H1 (cell line): ENCODE data around the gene ARL2BP. TPM values are rescaled to one million over a fixed set of nuclear protein-coding genes. Genes with fewer than 3 reads are reported as not detected.

Experiments
- CTCF ChIA-PET: fragments of 300-600 bp; sonication (Branson Sonifier 250); formaldehyde crosslinking; loops from one replicate; lab custom pipeline; 2021; ENCODE audit not compliant: partially characterized antibody; lab: Charles Lee
- POLR2A ChIA-PET: fragments of 300-600 bp; sonication (Branson Sonifier 250); formaldehyde crosslinking; loops from one replicate; lab custom pipeline; 2021; ENCODE audit warnings: inconsistent platforms; ENCODE audit not compliant: partially characterized antibody; lab: Charles Lee
- DNase-seq, 2 experiments: peaks; one replicate each; pipeline versions ENCODE4 v3.0.0 to v3.0.0-alpha.2; 2010 to 2022; ENCODE audit warnings: low spot score in 2 of 2, low read depth in 1 of 2, mixed read lengths in 1 of 2
- FAIRE-seq: peaks from 2 replicates; lab custom pipeline; 2011; peaks lifted over from hg19 to GRCh38; lab: Jason Lieb, UNC
- H2AFZ ChIP-seq: 2 replicates; pipeline ENCODE4 v1.8.1; 2012; ENCODE audit warnings: low read length, inconsistent platforms
- H2AK5ac ChIP-seq: 2 replicates; pipeline ENCODE4 v1.6.1; 2013; ENCODE audit warnings: low read depth, low read length
- H2BK120ac ChIP-seq: replicated peaks from 2 replicates; pipeline ENCODE3; 2013; ENCODE audit warnings: low read depth, low read length, inconsistent platforms
- H2BK12ac ChIP-seq: 2 replicates; pipeline ENCODE4 v1.6.1; 2013; ENCODE audit warnings: low read depth, low read length
- H2BK15ac ChIP-seq: 2 replicates; pipeline ENCODE4 v1.6.1; 2013; ENCODE audit warnings: low read length
- H2BK20ac ChIP-seq: 2 replicates; pipeline ENCODE4 v1.6.1; 2013; ENCODE audit warnings: low read length
- H2BK5ac ChIP-seq: 2 replicates; pipeline ENCODE4 v1.6.1; 2013; ENCODE audit warnings: low read depth, low read length
- H3K14ac ChIP-seq: 2 replicates; pipeline ENCODE4 v1.6.1; 2013; ENCODE audit warnings: inconsistent platforms; ENCODE audit not compliant: insufficient read length
- H3K18ac ChIP-seq: 2 replicates; pipeline ENCODE4 v1.6.1; 2013; ENCODE audit warnings: low read length; ENCODE audit errors: extremely low read depth
- H3K23ac ChIP-seq: 2 replicates; pipeline ENCODE4 v1.6.1; 2013; ENCODE audit warnings: inconsistent platforms; ENCODE audit not compliant: insufficient read length
- H3K23me2 ChIP-seq: 2 replicates; pipeline ENCODE4 v1.6.1; 2013; ENCODE audit warnings: low read depth, low read length
- H3K27ac ChIP-seq: 2 replicates; pipeline ENCODE4 v1.6.1; 2011; ENCODE audit warnings: low read depth, low read length, inconsistent platforms
- H3K27me3 ChIP-seq, 4 experiments: replicated peaks in 1 of 4; 1 replicate in 1 of 4; 2 replicates in 3 of 4; pipeline versions ENCODE4 v1.6.1 to v1.8.1; 2011 to 2013; ENCODE audit warnings: low read length in 3 of 4, mild to moderate bottlenecking in 3 of 4, inconsistent platforms in 2 of 4, mixed read lengths in 2 of 4, moderate library complexity in 1 of 4; ENCODE audit not compliant: control insufficient read depth in 3 of 4, insufficient read depth in 3 of 4; ENCODE audit errors: extremely low read depth in 1 of 4
- H3K36me3 ChIP-seq, 4 experiments: 2 replicates each; pipeline versions ENCODE4 v1.6.1 to v1.8.1; 2011 to 2013; ENCODE audit warnings: mild to moderate bottlenecking in 4 of 4, low read length in 3 of 4, moderate library complexity in 2 of 4, control low read depth in 1 of 4, inconsistent platforms in 1 of 4; ENCODE audit not compliant: insufficient read depth in 4 of 4, control insufficient read depth in 2 of 4
- H3K4ac ChIP-seq: replicated peaks from 2 replicates; pipeline ENCODE3; 2013; ENCODE audit warnings: low read length, low read depth, mixed read lengths, inconsistent platforms; ENCODE audit not compliant: insufficient read length
- H3K4me1 ChIP-seq, 4 experiments: replicated peaks in 1 of 4; 1 replicate in 1 of 4; 2 replicates in 3 of 4; pipeline versions ENCODE4 v1.6.1 to v1.8.1; 2011 to 2013; ENCODE audit warnings: low read length in 3 of 4, inconsistent platforms in 2 of 4, mixed read lengths in 1 of 4; ENCODE audit not compliant: insufficient read depth in 4 of 4, control insufficient read depth in 3 of 4
- H3K4me2 ChIP-seq, 2 experiments: 2 replicates each; pipeline versions ENCODE4 v1.6.1 to v1.8.1; 2011 to 2013; ENCODE audit warnings: low read depth in 2 of 2, low read length in 2 of 2, control low read depth in 1 of 2, inconsistent platforms in 1 of 2, mild to moderate bottlenecking in 1 of 2; ENCODE audit not compliant: insufficient read depth in 1 of 2
- H3K4me3 ChIP-seq, 4 experiments: fragments of 200-600, 300-600 bp in 1 of 4; sonication (generic), shearing (Covaris generic), sonication (Bioruptor Twin) in 1 of 4; 2 replicates each; pipeline versions ENCODE4 v1.5.1 to v1.8.1; 2011 to 2016; ENCODE audit warnings: low read length in 4 of 4, low read depth in 3 of 4, control low read depth in 2 of 4, inconsistent platforms in 2 of 4, mild to moderate bottlenecking in 2 of 4, mixed read lengths in 1 of 4, moderate library complexity in 1 of 4; ENCODE audit not compliant: insufficient read depth in 2 of 4; ENCODE audit errors: extremely low read depth in 1 of 4
- H3K56ac ChIP-seq: replicated peaks from 2 replicates; pipeline ENCODE3; 2013; ENCODE audit warnings: low read depth, mild to moderate bottlenecking, mixed read lengths, low read length, inconsistent platforms; ENCODE audit not compliant: insufficient read length
- H3K79me1 ChIP-seq: 2 replicates; pipeline ENCODE4 v1.6.1; 2013; ENCODE audit warnings: low read depth, low read length, control low read depth
- H3K79me2 ChIP-seq, 2 experiments: 2 replicates each; pipeline versions ENCODE4 v1.6.1 to v1.8.1; 2012 to 2013; ENCODE audit warnings: low read length in 2 of 2, mild to moderate bottlenecking in 2 of 2, inconsistent platforms in 1 of 2; ENCODE audit not compliant: insufficient read depth in 2 of 2, control insufficient read depth in 1 of 2
- H3K9ac ChIP-seq, 4 experiments: replicated peaks in 1 of 4; 1 replicate in 1 of 4; 2 replicates in 3 of 4; pipeline versions ENCODE4 v1.6.1 to v1.8.1; 2011 to 2013; ENCODE audit warnings: low read depth in 3 of 4, low read length in 3 of 4, control low read depth in 2 of 4, mild to moderate bottlenecking in 2 of 4, moderate library complexity in 2 of 4, inconsistent platforms in 1 of 4; ENCODE audit errors: extremely low read depth in 1 of 4
- H3K9me3 ChIP-seq, 2 experiments: 2 replicates each; pipeline versions ENCODE4 v1.6.1 to v1.8.1; 2012 to 2013; ENCODE audit warnings: mild to moderate bottlenecking in 2 of 2, moderate library complexity in 2 of 2, control low read depth in 1 of 2, inconsistent platforms in 1 of 2, low read depth in 1 of 2, low read length in 1 of 2, mixed read lengths in 1 of 2; ENCODE audit not compliant: insufficient read depth in 2 of 2
- H4K20me1 ChIP-seq, 2 experiments: replicated peaks in 1 of 2; 2 replicates each; pipeline versions ENCODE3 to v1.8.1; 2011 to 2013; ENCODE audit warnings: inconsistent platforms in 2 of 2, low read length in 2 of 2, mild to moderate bottlenecking in 1 of 2; ENCODE audit not compliant: insufficient read depth in 2 of 2, control insufficient read depth in 1 of 2
- H4K5ac ChIP-seq: 2 replicates; pipeline ENCODE4 v1.6.1; 2013; ENCODE audit warnings: low read length, low read depth, mixed read lengths, inconsistent platforms; ENCODE audit not compliant: insufficient read length
- H4K8ac ChIP-seq: 2 replicates; pipeline ENCODE4 v1.8.0; 2013; ENCODE audit warnings: mild to moderate bottlenecking, moderate library complexity, low read length, inconsistent platforms; ENCODE audit not compliant: insufficient read depth; ENCODE audit errors: extremely low read depth
- H4K91ac ChIP-seq: replicated peaks from 2 replicates; pipeline ENCODE3; 2013; ENCODE audit warnings: low read length, mixed read lengths, inconsistent platforms; ENCODE audit not compliant: insufficient read length
- EP300 ChIP-seq, 2 experiments: IDR thresholded peaks; 1 replicate in 1 of 2; 2 replicates in 1 of 2; pipeline ENCODE4 v1.6.1; 2011 to 2012; ENCODE audit warnings: low read depth in 2 of 2, low read length in 2 of 2, mild to moderate bottlenecking in 2 of 2, borderline replicate concordance in 1 of 2, inconsistent platforms in 1 of 2, moderate library complexity in 1 of 2
- HDAC2 ChIP-seq, 2 experiments: fragments of 300-600 bp in 1 of 2; sonication (generic) in 1 of 2; IDR thresholded peaks; 2 replicates each; pipeline ENCODE4 v1.6.1; 2011 to 2012; ENCODE audit warnings: low read depth in 2 of 2, low read length in 2 of 2, mild to moderate bottlenecking in 2 of 2, moderate library complexity in 2 of 2, borderline replicate concordance in 1 of 2, inconsistent platforms in 1 of 2
- WGBS, 2 experiments: shearing (Covaris generic) in 1 of 2; methylation state at CpG; one replicate each; pipeline versions ENCODE4 v1.1.6 to v1.1.7; 2013 to 2015; ENCODE audit warnings: low lambda C conversion rate in 2 of 2, mixed read lengths in 2 of 2, inconsistent platforms in 1 of 2, low coverage in 1 of 2, missing lambda C conversion rate in 1 of 2; ENCODE audit not compliant: insufficient replicate concordance in 2 of 2, insufficient coverage in 1 of 2, insufficient read length in 1 of 2; ENCODE audit errors: extremely low coverage in 1 of 2, missing lambda C conversion rate in 1 of 2; 5-methylcytosine and 5-hydroxymethylcytosine counted together
- polyA plus RNA-seq, 7 experiments: library from polyadenylated mRNA; depleted of rRNA in 3 of 7; stranded (reverse) in 5 of 7; unstranded in 2 of 7; fragments of >200 nt in 5 of 7; fragments of 200-250 nt in 2 of 7; gene quantifications; 1 replicate in 5 of 7; 2 replicates in 1 of 7; 4 replicates in 1 of 7; pipeline versions ENCODE4 v1.2.1 to v1.2.3, GENCODE V29; 2011 to 2013; ENCODE audit warnings: missing spikeins in 2 of 7, mixed read lengths in 2 of 7
- total RNA-seq: library from RNA; stranded (reverse); fragmentation: NEBNext Ultra II Directional; extraction: Animal tissue kit (Norgen Biotek cat#: 25700); gene quantifications from 2 replicates; pipeline ENCODE4 v1.2.1, GENCODE V29; 2021

Gene ARL2BP
- total and polyA plus RNA-seq, 2 of the 8 experiments (the other 6 are each of a cell fraction or from before 2014, with no cell fraction given) = 13.6 to 18.3 TPM

GRCh38 chr16:57202095-57202886, 42.8 kb upstream of the ARL2BP start:
- Histone ChIP-seq H2AFZ (no peak overlapping the region), H2BK12ac (no peak overlapping the region), H3K79me1 (no peaks in the 10 kb centered on the region), H2BK20ac (no peak overlapping the region), H4K91ac (no peak overlapping the region), H3K56ac (no peak overlapping the region), H3K4ac (no peak overlapping the region), H3K23ac (no peak overlapping the region), H3K9ac (no peak overlapping the region), H3K18ac (no peak overlapping the region), H2BK5ac (no peak overlapping the region), H3K4me2 (no peak overlapping the region), H3K4me1 (no peaks in the 10 kb centered on the region), H2BK15ac (no peak overlapping the region), H3K9me3 (peaks cover 0 to 7% of the 10 kb centered on the region in 2 experiments; a peak in 2 of 4 replicates), H3K79me2 (peaks cover 0 to 11% of the 10 kb centered on the region in 2 experiments; a peak in 1 of 4 replicates), H3K36me3 (peaks cover 0 to 21% (median 8%) of the 10 kb centered on the region in 4 experiments; a peak in 6 of 8 replicates), H4K8ac (no peak overlapping the region), H2AK5ac (no peak overlapping the region), H3K23me2 (no peaks in the 10 kb centered on the region), H3K4me3 (no peak overlapping the region), H3K27ac (no peak overlapping the region), H3K14ac (no peak overlapping the region), H3K27me3 (no peaks in the 10 kb centered on the region), H2BK120ac (no peak overlapping the region), H4K20me1 (peaks cover 0 to 1% of the 10 kb centered on the region in 2 experiments), H4K5ac (no peak overlapping the region)
- WGBS, 2 experiments = 80% methylated on average over 7 of the region's 7 CpGs; no CpG with 5 or more reads in 1 of the 2 experiments
- no peak for TF ChIP-seq EP300 (IDR thresholded peaks at IDR 0.05; ENCODE audit: borderline replicate concordance in 1 of 2, low read depth in 2 of 2, low read length in 2 of 2)
- no peak for TF ChIP-seq HDAC2 (IDR thresholded peaks at IDR 0.05; ENCODE audit: borderline replicate concordance in 1 of 2, low read depth in 2 of 2, low read length in 2 of 2)
- DNase-seq (no peak), FAIRE-seq (no peak)
- POLR2A ChIA-PET = no interaction called here
- CTCF ChIA-PET = interaction anchor here (0.7 kb wide), 1 partner anchor 9 kb away, joined by 4 read pairs; no protein-coding TSS in a partner anchor
